Measurements from ENCODE around the gene EXT2. TPM values are rescaled to one million over a fixed set of nuclear protein-coding genes. Genes with fewer than 3 reads are reported as not detected.

EXT2 gene
- total and polyA plus RNA-seq, 10 of the 15 experiments (the other 5 are each of a cell fraction or from before 2014, with no cell fraction given) = 3.8 to 31.4 (median 17.9) TPM

DNA sequence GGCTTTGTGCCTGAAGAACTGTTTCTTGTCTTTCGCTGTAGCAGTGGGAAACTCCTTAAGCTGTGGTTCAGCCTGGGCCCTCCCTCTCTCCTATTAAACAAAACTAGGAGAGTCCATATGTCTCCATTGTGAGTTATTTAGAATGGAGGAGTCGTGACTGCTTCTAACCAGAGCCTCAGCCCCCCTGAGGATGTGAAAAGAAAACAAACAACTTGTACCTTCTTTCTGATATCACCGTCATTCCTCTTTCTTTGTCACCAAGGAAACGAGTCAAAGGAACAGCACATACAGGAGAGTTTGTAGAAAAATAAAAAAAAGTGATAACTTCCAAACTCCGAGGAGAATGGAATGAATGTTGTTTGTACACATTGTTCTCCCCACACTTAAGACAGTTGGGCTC, 11.6 kb upstream of the EXT2 start:
- RAD21 ChIA-PET (ENCODE audit: unreplicated experiment) = no interaction called here
- Histone ChIP-seq H3K79me2 (ENCODE audit: control insufficient read depth, insufficient read depth, low read length) (no peaks in the 10 kb centered on the region), H3K4me3 (no peak overlapping the region), H3K4me1 (ENCODE audit: control insufficient read depth, insufficient read depth, low read length) (no peaks in the 10 kb centered on the region), H3K9me3 (replicated peaks; ENCODE audit: control insufficient read depth, insufficient read depth, low read length) (no peaks in the 10 kb centered on the region; the same call in 1 of the 3 replicates), H3K9ac (ENCODE audit: control insufficient read depth, insufficient read depth, low read length) (no peak overlapping the region), H3K27ac (ENCODE audit: control insufficient read depth, insufficient read depth) (no peak overlapping the region), H3K4me2 (ENCODE audit: control insufficient read depth, insufficient read depth) (no peak overlapping the region), H4K20me1 (ENCODE audit: control insufficient read depth, insufficient read depth) (no peaks in the 10 kb centered on the region), H3K36me3 (ENCODE audit: control insufficient read depth in 2 of 2, insufficient read depth in 2 of 2, low read length in 1 of 2) (no peaks in the 10 kb centered on the region), H3K27me3 (replicated peaks in 1 of 2; ENCODE audit: control insufficient read depth in 2 of 2, insufficient read depth in 2 of 2, low read length in 1 of 2) (no peaks in the 10 kb centered on the region), H2AFZ (ENCODE audit: control insufficient read depth, low read depth, low read length) (no peak overlapping the region)
- CTCF ChIA-PET = interaction anchor here (0.8 to 1.0 kb wide), 2 partner anchors 9 to 10 kb away, joined by 3 to 5 read pairs; no protein-coding TSS in a partner anchor
- 77% methylated on average over 5 of the region's 5 CpGs for WGBS (ENCODE audit: insufficient coverage, insufficient replicate concordance, low lambda C conversion rate, missing lambda C conversion rate)
- BruUV-seq (replicated peaks) = no TSS peak
- SMC1A ChIA-PET (ENCODE audit: uncharacterized antibody, unreplicated experiment) = interaction anchor here (1.8 kb wide), 1 partner anchor 10 kb away, joined by 9 read pairs; no protein-coding TSS in a partner anchor
- no peak for ATAC-seq
- no peak for FAIRE-seq
- intact Hi-C loops (cut with micrococcal nuclease; ENCODE audit: unreplicated experiment) (no loop called here), in situ Hi-C loops (cut with MboI) (no loop called here)
- no peak for TF ChIP-seq POLR2AphosphoS5 (IDR thresholded peaks at IDR 0.05; ENCODE audit: low read length)
- no peak for TF ChIP-seq NR2C1 (IDR thresholded peaks at IDR 0.05)
- TF ChIP-seq ZNF217 (IDR thresholded peaks at IDR 0.05) = no peak
- TF ChIP-seq, protein P1, sequence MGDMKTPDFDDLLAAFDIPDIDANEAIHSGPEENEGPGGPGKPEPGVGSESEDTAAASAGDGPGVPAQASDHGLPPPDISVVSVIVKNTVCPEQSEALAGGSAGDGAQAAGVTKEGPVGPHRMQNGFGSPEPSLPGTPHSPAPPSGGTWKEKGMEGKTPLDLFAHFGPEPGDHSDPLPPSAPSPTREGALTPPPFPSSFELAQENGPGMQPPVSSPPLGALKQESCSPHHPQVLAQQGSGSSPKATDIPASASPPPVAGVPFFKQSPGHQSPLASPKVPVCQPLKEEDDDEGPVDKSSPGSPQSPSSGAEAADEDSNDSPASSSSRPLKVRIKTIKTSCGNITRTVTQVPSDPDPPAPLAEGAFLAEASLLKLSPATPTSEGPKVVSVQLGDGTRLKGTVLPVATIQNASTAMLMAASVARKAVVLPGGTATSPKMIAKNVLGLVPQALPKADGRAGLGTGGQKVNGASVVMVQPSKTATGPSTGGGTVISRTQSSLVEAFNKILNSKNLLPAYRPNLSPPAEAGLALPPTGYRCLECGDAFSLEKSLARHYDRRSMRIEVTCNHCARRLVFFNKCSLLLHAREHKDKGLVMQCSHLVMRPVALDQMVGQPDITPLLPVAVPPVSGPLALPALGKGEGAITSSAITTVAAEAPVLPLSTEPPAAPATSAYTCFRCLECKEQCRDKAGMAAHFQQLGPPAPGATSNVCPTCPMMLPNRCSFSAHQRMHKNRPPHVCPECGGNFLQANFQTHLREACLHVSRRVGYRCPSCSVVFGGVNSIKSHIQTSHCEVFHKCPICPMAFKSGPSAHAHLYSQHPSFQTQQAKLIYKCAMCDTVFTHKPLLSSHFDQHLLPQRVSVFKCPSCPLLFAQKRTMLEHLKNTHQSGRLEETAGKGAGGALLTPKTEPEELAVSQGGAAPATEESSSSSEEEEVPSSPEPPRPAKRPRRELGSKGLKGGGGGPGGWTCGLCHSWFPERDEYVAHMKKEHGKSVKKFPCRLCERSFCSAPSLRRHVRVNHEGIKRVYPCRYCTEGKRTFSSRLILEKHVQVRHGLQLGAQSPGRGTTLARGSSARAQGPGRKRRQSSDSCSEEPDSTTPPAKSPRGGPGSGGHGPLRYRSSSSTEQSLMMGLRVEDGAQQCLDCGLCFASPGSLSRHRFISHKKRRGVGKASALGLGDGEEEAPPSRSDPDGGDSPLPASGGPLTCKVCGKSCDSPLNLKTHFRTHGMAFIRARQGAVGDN (IDR thresholded peaks at IDR 0.05) = no peak
- no peak for TF ChIP-seq NFIC (IDR thresholded peaks at IDR 0.05; ENCODE audit: low read depth, low read length)
- no peak for TF ChIP-seq SMAD1 (IDR thresholded peaks at IDR 0.05; ENCODE audit: low read depth, partially characterized antibody)
- TF ChIP-seq SREBF1 (IDR thresholded peaks at IDR 0.05; ENCODE audit: low read length) = no peak
- TF ChIP-seq ZNF24 (IDR thresholded peaks at IDR 0.05) = no peak
- TF ChIP-seq CREM (IDR thresholded peaks at IDR 0.05; ENCODE audit: low read depth) = no peak
- TF ChIP-seq JUND (IDR thresholded peaks at IDR 0.05; ENCODE audit: low read depth, low read length) = no peak
- TF ChIP-seq ASH2L (IDR thresholded peaks at IDR 0.05; ENCODE audit: borderline replicate concordance, low read depth) = no peak
- TF ChIP-seq, protein P2, sequence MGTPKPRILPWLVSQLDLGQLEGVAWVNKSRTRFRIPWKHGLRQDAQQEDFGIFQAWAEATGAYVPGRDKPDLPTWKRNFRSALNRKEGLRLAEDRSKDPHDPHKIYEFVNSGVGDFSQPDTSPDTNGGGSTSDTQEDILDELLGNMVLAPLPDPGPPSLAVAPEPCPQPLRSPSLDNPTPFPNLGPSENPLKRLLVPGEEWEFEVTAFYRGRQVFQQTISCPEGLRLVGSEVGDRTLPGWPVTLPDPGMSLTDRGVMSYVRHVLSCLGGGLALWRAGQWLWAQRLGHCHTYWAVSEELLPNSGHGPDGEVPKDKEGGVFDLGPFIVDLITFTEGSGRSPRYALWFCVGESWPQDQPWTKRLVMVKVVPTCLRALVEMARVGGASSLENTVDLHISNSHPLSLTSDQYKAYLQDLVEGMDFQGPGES (IDR thresholded peaks at IDR 0.05) = no peak
- no peak for TF ChIP-seq RB1 (IDR thresholded peaks at IDR 0.05; ENCODE audit: borderline replicate concordance)
- TF ChIP-seq RUNX3 (IDR thresholded peaks at IDR 0.05; ENCODE audit: low read length) = no peak
- TF ChIP-seq NFYA (IDR thresholded peaks at IDR 0.05; ENCODE audit: borderline replicate concordance, low read depth, low read length) = no peak
- TF ChIP-seq, protein P3, sequence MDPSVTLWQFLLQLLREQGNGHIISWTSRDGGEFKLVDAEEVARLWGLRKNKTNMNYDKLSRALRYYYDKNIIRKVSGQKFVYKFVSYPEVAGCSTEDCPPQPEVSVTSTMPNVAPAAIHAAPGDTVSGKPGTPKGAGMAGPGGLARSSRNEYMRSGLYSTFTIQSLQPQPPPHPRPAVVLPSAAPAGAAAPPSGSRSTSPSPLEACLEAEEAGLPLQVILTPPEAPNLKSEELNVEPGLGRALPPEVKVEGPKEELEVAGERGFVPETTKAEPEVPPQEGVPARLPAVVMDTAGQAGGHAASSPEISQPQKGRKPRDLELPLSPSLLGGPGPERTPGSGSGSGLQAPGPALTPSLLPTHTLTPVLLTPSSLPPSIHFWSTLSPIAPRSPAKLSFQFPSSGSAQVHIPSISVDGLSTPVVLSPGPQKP (IDR thresholded peaks at IDR 0.05; ENCODE audit: low read depth, low read length) = no peak
- no peak for TF ChIP-seq SREBF2 (IDR thresholded peaks at IDR 0.05; ENCODE audit: low read length)
- POLR2A ChIA-PET = no interaction called here
- no peak for DNase-seq (ENCODE audit: low read depth, low spot score)

All from GM12878 (cell line).